ENCODE measurements around the gene ERCC1. TPM values are rescaled to one million over a fixed set of nuclear protein-coding genes. Genes with fewer than 3 reads are reported as not detected.

ERCC1 gene
- total RNA-seq, 1 experiment from 2014 or later = 62.4 TPM

GRCh38 chr19:45370410-45371204 lies 53.1 kb downstream of the ERCC1 start, which contains the start of gene ERCC2:
ERCC2 (minus strand) TSS chr19:45370573; CDS start chr19:45370540, 33 bp downstream.
- Mint-ChIP-seq H3K27me3 (ENCODE audit: low read depth) (no peaks in the 10 kb centered on the region), H3K36me3 (ENCODE audit: insufficient read depth in 1 of 3, low read depth in 3 of 3) (peaks cover 16 to 20% (median 19%) of the 10 kb centered on the region in 3 experiments; a peak in 6 of 7 replicates), H3K9me3 (no peaks in the 10 kb centered on the region), H3K4me3 (peak within 1 kb of the TSS; percentile 79 to 88), H3K4me1 (peaks cover 7 to 23% of the 10 kb centered on the region in 2 experiments), H3K27ac (peak within 1 kb of the TSS; percentile 98 to 99 (median 99); a peak in 6 of 7 replicates)
- Histone ChIP-seq H2BK12ac (ENCODE audit: insufficient read length, low read depth, low read length) (no peak within 1 kb of the TSS), H2AK5ac (ENCODE audit: insufficient read length, low read length) (no peak within 1 kb of the TSS), H3K9ac (ENCODE audit: extremely low read depth, insufficient read length, low read length) (peak within 1 kb of the TSS; percentile 69), H2BK20ac (ENCODE audit: low read depth, low read length, poor library complexity, severe bottlenecking) (no peak within 1 kb of the TSS), H2AFZ (ENCODE audit: low read length) (no peak within 1 kb of the TSS), H3K4me1 (ENCODE audit: insufficient read depth, low read length) (peaks cover 4% of the 10 kb centered on the region; the same call in 1 of the 2 replicates), H3T11ph (ENCODE audit: low read length) (no peak within 1 kb of the TSS), H2BK5ac (ENCODE audit: insufficient read length, low read length) (no peak within 1 kb of the TSS), H4K91ac (ENCODE audit: insufficient read length, low read depth, low read length) (no peak within 1 kb of the TSS), H2BK120ac (ENCODE audit: low read depth, low read length, poor library complexity, severe bottlenecking) (no peak within 1 kb of the TSS), H3K23me2 (ENCODE audit: insufficient read length, low read depth, low read length, poor library complexity, severe bottlenecking) (no peaks in the 10 kb centered on the region), H3K23ac (ENCODE audit: insufficient read length, low read depth, low read length) (no peak within 1 kb of the TSS), H3K27me3 (ENCODE audit: insufficient read depth, low read length) (no peaks in the 10 kb centered on the region), H4K8ac (replicated peaks; ENCODE audit: insufficient read length, low read depth, low read length) (no peak within 1 kb of the TSS), H3K27ac (ENCODE audit: insufficient read length, low read depth, low read length) (no peak within 1 kb of the TSS), H3K18ac (ENCODE audit: insufficient read length, low read depth, low read length) (peak within 1 kb of the TSS; percentile 72), H4K20me1 (ENCODE audit: control insufficient read depth, insufficient read depth, insufficient read length) (no peaks in the 10 kb centered on the region), H3K4ac (ENCODE audit: low read depth, low read length) (no peak within 1 kb of the TSS), H3K14ac (ENCODE audit: insufficient read depth, low read length) (no peak within 1 kb of the TSS; the same call in 1 of the 2 replicates), H4K5ac (ENCODE audit: insufficient read length, low read depth, low read length) (no peak within 1 kb of the TSS), H3K4me2 (ENCODE audit: insufficient read depth, insufficient read length, low read length) (peak within 1 kb of the TSS; percentile 44), H3K9me3 (ENCODE audit: control insufficient read depth, low read depth, low read length) (no peaks in the 10 kb centered on the region), H3K79me2 (ENCODE audit: insufficient read depth, low read length) (no peaks in the 10 kb centered on the region; the same call in 1 of the 2 replicates), H3K79me1 (ENCODE audit: insufficient read depth, low read depth, low read length, poor library complexity, severe bottlenecking) (peaks cover 3% of the 10 kb centered on the region), H2BK15ac (ENCODE audit: low read depth, low read length) (no peak within 1 kb of the TSS), H3K56ac (ENCODE audit: insufficient read length, low read depth, low read length) (no peak within 1 kb of the TSS)
- no CpG with 5 or more reads among the region's 55 CpGs for WGBS (ENCODE audit: extremely low coverage, insufficient read length, low lambda C conversion rate)
- TF ChIP-seq CTCF (conservative IDR thresholded peaks at IDR 0.05) = no peak
- DNase-seq = peak; percentile 99

Measured in H9 (cell line).